Activated CD4-positive, alpha-beta T cell treated with anti-CD3 and anti-CD28 coated beads, Interleukin-2, amount 50 U/mL, for 24 hours (primary cell): Measurements from ENCODE around the gene GNG12.

Source experiments
- DNase-seq, 2 donors: peaks; one replicate each; pipeline ENCODE4 v3.0.0-alpha.2; 2020; ENCODE audit warnings: low read depth in 1 of 2, low spot score in 1 of 2

Gene GNG12

GRCh38 chr1:67815303-67816094, 17.8 kb downstream of the GNG12 start:
- no peak for DNase-seq

GRCh38 chr1:67814121-67814772, 19.0 kb downstream of the GNG12 start:
- no peak for DNase-seq

DNA sequence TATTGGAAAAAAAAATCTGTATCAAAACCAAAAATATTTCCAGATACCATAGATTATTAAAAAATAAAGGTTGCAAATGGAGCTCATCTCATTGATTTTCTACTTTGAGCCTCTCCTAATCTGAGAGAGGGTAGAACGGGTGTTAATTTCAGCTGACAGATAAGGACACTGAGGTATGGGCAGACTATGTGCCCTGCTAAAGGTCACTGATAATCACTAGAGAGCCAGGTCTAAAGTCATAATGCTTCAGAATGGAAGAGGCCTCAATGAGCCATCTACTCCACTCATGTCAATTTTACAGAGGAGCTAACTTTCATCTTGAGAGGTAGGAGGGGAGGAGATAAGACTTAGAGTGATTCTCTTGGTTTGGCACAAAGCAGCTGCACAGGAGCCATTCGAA, 21.0 kb downstream of the GNG12 start:
- no peak for DNase-seq

- no peak for DNase-seq
These were observed 21.5 kb downstream of the GNG12 start for GRCh38 chr1:67811781-67812180.

DNA sequence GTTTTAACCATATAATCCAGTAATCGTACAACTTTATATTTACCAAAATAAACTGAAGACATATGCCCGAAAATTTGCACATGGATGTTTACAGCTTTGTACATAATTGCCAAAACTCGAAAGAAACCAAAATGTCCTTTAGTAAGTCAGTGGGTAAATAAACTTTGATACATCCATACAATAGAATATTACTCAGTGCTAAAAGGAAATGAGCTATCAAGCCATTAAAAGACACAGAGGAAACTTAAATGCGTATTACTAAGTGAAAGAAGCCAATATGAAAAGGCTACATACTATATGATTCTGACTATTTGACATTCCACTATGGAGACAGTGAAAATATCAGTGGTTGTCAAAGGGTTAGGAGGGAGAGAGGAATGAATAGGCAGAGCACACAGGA, 23.4 kb downstream of the GNG12 start:
- DNase-seq = no peak

DNA sequence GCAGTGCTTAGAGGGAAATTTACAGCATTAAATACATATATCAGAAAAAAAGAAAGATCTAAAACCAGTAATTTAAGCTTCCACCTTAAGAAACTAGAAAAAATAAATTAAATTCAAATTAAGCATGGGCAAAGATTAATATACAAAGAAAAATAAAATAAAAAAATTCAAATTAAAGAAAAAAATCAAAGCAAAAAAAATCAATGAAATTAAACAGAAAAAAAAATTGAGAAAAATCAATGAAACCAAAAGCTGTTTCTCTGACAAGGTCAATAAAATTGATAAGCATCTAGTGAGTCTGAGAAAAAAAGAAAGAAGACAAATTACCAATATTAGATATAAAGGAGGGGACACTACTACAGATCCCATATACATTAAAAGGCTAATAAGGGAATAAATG, 26.0 kb downstream of the GNG12 start:
- DNase-seq = no peak

DNA sequence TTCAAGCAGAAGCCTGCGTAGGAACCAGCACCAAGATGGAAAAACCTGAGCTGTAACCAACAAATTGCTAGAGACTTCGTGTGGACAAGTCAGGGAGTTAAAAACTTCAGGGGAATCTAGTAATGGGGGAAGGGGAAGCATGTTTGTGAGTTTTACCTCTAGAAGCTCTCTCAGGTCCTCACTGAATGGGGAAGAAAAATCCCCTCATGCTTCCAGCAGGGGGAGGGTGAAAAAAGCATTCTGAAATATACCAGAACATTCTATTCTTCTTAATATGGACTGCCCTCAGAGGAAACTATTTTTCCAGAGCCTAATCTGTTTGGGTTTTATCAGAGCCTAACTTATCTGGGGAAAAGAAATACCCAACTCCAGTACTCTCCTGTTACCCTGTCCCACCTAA, 28.6 kb downstream of the GNG12 start:
- no peak for DNase-seq

DNA sequence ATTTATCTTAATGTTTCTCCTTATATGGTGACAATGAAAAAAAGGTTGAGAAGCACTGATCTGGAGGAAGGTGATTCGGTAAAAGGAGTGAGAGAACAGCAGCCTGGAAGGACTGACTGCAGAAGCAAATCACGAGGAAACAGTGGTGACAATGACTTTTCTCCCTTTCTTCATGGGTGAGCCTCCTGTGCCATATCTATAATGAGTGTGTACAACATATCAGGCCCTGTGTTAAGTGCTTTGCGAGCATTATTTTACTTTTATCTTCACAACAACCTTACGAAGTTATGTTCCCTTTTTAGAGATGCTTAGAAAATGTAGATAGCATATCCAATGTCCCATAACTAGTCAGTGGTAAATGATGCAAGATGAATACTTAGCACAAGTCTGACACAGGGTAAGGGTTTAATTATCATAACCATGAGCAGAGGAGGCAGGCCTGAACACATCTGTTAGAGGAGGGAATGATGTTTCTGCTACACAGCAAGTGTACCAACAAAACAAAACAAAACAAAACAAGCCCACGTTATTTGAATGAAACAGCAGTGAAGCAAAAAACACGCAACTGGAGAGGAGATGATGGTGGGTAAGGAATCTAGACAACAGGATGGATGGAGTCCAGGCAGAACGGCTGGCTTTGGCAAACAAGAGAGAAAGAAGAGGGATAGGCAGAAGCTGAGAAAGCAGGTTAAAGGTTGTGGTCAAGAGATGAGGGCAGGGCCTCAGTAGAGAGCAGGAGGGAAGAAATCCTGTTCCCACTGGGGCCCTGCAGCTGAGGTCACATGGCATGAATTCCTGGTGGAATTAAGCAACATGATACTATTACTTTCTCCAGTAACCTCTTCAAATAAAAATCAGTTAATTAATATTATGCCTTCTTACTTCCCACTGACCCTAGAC, 29.6 kb downstream of the GNG12 start:
- no peak for DNase-seq

DNA sequence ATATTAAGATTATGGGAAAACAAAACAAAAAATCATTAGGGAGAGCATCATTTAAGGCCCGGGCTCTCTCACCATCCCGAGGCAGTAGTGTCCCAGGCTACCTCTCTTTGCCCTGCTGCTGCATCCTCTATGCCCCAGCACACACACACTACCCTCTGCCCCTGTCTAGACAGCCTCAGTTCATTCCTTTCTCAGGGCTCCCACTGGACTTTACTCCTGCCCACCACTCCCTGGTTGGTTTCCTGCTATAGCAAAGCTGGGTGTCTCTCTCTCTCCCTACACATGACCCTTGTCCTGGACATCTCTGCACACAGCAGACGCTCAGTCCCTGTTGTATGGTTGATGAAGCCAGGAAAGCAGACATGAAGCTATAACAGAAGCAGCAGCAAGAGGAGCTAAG, 30.7 kb downstream of the GNG12 start:
- DNase-seq = no peak

GRCh38 chr1:67801903-67802302, 31.4 kb downstream of the GNG12 start:
- DNase-seq = no peak

DNA sequence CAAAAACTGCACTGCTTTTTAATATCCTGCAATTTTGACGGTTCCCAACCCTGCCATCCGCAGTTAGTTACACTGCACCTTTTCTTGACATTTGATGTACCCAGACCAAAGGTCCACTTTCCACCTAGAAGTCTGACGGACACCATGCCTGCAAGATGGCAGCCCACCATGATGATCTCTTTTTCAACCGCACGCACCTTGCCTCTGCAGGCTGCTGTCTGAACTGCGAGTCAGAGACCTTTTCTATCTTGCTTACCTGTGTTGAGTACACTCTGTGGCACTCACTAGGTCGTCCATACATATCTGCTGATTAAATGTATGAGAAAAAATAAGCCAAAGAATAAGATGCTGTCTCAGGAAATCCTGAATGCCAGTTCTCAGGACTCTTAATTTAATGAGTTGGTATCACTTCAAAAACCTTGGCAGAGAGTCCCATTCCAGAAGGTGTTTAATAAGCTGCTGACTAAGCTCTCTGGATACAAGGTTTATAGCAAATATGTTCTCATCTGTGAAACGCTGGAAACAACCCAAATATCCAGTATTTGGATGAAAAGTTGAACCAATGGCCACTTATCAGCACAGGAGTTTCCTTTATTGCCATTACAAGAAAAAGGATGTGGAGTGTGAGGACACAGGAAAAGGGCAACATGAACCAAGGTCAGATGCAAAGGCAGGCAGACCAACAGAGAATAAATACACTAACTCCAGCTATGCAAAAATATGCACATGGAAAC, 37.9 kb downstream of the GNG12 start:
- no peak for DNase-seq

DNA sequence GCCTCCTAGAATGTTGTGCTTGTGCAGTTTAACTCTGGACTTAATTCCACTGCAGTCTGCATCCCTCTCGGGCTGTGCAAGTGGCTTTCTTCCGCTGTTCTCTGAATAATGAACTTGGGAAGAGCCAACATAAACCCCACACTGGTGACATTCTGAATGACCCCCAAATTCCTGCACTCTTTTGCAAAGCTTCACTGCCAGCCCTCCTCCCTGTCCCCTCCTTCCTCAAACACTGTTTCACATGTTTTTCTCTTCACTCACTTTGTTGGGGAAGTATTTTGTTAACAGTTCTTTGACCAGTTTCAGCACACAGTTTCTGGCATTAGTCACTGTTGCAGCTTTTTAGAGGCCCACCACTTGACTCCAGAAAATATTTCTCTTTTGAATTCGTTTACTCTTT, 39.7 kb downstream of the GNG12 start:
- no peak for DNase-seq

DNA sequence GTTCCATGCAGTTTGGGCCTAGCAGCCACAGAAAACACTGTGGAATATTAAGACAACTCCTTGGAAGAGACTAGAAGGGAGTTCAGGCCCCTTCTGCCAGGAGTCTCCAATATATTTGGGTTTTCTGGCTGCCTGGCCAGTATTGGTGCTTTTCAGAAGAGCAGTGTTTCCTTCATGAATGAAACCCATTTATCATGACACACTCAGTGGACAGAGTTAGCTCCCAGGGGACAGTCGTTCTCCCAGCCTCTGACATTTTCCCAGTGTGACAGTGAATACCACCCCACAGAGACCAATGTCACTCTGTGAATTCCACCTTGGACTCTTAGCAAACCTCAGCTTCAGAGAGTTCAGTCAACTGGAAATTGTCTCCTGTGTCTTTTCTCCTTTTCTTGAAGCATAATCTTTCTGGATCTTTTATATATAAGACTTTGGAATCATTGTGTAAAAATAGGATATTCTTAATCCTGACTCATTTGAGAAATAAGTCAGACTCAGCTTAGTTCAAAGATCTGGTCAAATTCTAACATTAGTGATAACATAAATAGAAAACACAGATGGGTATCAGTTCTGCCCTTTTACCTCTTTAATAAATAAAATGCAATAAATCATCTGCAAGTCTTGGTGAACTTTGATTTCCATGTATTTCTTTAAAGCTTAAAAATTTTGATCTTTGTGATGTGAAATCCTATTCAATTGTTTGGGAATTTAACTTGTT, 40.4 kb downstream of the GNG12 start:
- no peak for DNase-seq

- DNase-seq = no peak
These were observed 41.2 kb downstream of the GNG12 start for GRCh38 chr1:67792103-67792502.

DNA sequence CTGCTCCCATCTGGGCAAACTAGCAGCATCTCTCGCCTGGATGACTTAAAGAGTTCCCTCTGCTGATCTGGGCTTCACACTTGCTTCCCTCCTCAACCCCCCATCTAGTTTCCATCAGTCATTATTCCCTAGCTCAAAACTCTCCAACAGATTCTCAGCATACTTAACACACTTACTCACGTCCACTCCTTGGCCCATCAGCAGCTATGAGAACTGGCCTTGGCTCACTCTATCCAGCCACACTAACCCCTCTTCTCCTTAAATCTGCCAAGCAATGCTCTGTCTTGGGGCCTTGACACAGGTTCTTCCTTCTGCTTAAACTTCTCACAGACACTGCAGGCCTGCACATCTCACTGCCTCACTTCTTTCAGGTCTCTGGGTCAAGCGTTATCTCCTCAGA, 41.6 kb downstream of the GNG12 start:
- no peak for DNase-seq

DNA sequence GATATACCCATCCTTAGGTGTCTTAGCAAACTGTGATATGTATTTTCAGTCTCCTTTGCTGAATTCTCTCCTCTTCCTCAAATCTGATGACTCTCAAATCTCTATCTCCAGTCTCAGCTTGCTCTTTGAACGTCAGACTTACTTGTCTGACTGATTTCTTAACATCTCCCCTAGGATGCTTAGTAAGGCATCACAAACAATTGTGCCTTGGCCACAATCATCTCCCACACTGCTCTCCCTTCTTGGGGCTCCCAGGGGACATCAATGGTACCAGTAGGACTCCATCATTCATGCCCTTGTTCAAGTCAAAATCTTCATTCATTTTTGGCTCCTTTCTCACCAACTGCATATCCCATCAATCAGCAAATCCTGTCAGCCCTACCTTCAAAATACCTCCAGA, 42.0 kb downstream of the GNG12 start:
- no peak for DNase-seq

DNA sequence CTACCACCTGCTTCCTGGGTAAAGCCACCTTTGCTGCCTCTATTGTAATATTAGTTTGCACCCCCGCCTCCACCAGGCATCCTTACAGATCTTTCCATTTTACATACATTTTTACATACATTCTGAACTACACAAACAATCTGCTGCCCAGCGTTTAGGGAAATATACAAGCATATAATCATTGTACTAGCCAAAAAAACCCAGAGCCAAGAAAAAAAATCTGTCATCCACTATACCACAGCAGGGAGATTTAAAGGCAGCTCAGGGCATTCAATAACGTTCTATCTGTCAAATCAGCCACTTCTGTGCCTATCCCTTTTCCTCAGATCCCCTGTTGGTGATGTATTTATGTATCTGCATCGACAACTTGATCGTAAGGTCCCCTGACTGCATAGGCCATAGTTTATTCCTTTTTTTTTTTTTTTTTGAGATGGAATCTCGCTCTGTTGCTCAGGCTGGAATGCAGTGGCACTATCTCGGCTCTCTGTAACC, 43.0 kb downstream of the GNG12 start:
- no peak for DNase-seq

DNA sequence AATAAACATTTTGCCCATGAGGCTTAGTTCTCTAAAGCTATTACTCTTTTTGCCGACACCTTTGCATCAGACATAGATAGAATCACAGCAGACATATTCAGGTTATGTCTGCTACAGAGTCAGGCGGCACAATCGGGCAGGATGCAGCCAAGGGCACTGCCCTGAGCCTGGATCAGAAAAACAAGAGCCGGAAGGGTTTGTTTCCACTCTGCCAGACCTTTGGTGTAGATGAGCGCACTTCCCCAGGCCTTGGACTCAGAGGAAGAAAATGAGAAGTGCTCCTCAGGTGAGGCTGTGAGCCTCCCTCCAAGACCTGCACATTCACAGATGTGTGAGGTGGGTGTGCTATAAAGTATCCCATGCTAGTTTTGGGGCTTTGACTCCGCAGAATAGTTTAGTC, 43.7 kb downstream of the GNG12 start:
- no peak for DNase-seq

GRCh38 chr1:67788904-67789303, 44.4 kb downstream of the GNG12 start:
- no peak for DNase-seq

- DNase-seq = no peak
These were observed 45.0 kb downstream of the GNG12 start for GRCh38 chr1:67788238-67788790.
